Ascending aorta (tissue), 2 donors: Measurements from ENCODE around the gene FAM217A. TPM values are rescaled to one million over a fixed set of nuclear protein-coding genes. Genes with fewer than 3 reads are reported as not detected.

Experiments
- DNase-seq, 2 donors: peaks; one replicate each; pipeline ENCODE4 v3.0.0-alpha.2; 2019; ENCODE audit warnings: low spot score in 2 of 2
- H3K27ac ChIP-seq, 2 donors: fragments of 200-600 bp; sonication (generic); one replicate each; pipeline ENCODE4 v1.5.1; 2016 to 2017; ENCODE audit warnings: mild to moderate bottlenecking in 1 of 2
- H3K27me3 ChIP-seq: fragments of 200-600 bp; sonication (generic); one replicate; pipeline ENCODE4 v1.5.1; 2017
- H3K36me3 ChIP-seq, 2 donors: fragments of 200-600 bp; sonication (generic); one replicate each; pipeline ENCODE4 v1.5.1; 2016
- H3K4me1 ChIP-seq, 2 donors: fragments of 200-600 bp; sonication (generic); one replicate each; pipeline ENCODE4 v1.5.1; 2016 to 2017; ENCODE audit warnings: mild to moderate bottlenecking in 1 of 2
- H3K4me3 ChIP-seq, 2 donors: fragments of 200-600 bp; sonication (generic); one replicate each; pipeline ENCODE4 v1.5.1; 2016 to 2017; ENCODE audit warnings: mild to moderate bottlenecking in 1 of 2
- H3K9me3 ChIP-seq, 2 donors: fragments of 200-600 bp; sonication (generic); one replicate each; pipeline ENCODE4 v1.5.1; 2016
- CTCF ChIP-seq, 3 experiments: fragments of 200-600 bp in 2 of 3; fragments of 450-650 bp in 1 of 3; sonication (generic) in 2 of 3; IDR thresholded peaks; one replicate each; pipeline ENCODE4 v1.5.1; 2016 to 2019; ENCODE audit warnings: antibody characterized with exemption in 3 of 3, mild to moderate bottlenecking in 1 of 3, moderate library complexity in 1 of 3
- intact Hi-C: fragments of 100-400 bp; cut with DNase I; formaldehyde crosslinking; loops from one replicate; pipeline ENCODE4 v1.15.1; 2023
- total RNA-seq: library from RNA; depleted of rRNA; stranded (reverse); fragments of >200 nt; gene quantifications from one replicate; pipeline ENCODE4 v1.1.0, GENCODE V29; 2016

The FAM217A gene
- total RNA-seq, 1 donor from 2014 or later = not detected

- peak overlapping the region; percentile 76 to 94 for H3K4me3 ChIP-seq
- H3K27me3 ChIP-seq = no peaks in the 10 kb centered on the region
- TF ChIP-seq CTCF (IDR thresholded peaks at IDR 0.05) = no peak
- intact Hi-C loops = loop anchor here (2.0 to 5.0 kb wide), 4 partner anchors 114 to 863 kb away; partner anchors contain the start of genes CDYL, ECI2 and TUBB2A
- peaks cover 7 to 47% of the 10 kb centered on the region in 2 donors for H3K4me1 ChIP-seq
- peak overlapping the region; percentile 98 to 99 for H3K27ac ChIP-seq
- DNase-seq = no peak
- no peaks in the 10 kb centered on the region for H3K9me3 ChIP-seq
- H3K36me3 ChIP-seq = no peaks in the 10 kb centered on the region
These were observed 58.2 kb downstream of the FAM217A start for GRCh38 chr6:4020822-4021132.

- Histone ChIP-seq H3K27ac (peak overlapping the region; percentile 97 to 99), H3K4me1 (peaks cover 7 to 42% of the 10 kb centered on the region in 2 donors), H3K36me3 (no peaks in the 10 kb centered on the region), H3K27me3 (no peaks in the 10 kb centered on the region), H3K4me3 (peak overlapping the region; percentile 78 to 81), H3K9me3 (no peaks in the 10 kb centered on the region)
- TF ChIP-seq CTCF (IDR thresholded peaks at IDR 0.05) = no peak
- intact Hi-C loops = loop anchor here (10.0 kb wide), 1 partner anchor 904 kb away; the partner anchor contains the start of gene BPHL
- DNase-seq = no peak
These were observed 60.1 kb downstream of the FAM217A start for GRCh38 chr6:4018924-4019236.

Other genes starting within 250 kb of the FAM217A start
- gene FAM50B, start 229.8 kb downstream of the FAM217A start, total RNA-seq = 8.1 TPM
- gene ECI2, start 56.4 kb upstream of the FAM217A start, total RNA-seq = 84.7 TPM